ENCODE results near the gene C1QTNF6. TPM values are rescaled to one million over a fixed set of nuclear protein-coding genes. Genes with fewer than 3 reads are reported as not detected.

Gene C1QTNF6
- total RNA-seq, 1 experiment from 2014 or later, result 7.4 TPM

- no peaks in the 10 kb centered on the region for H3K27me3 Mint-ChIP-seq (ENCODE audit: insufficient read depth, unreplicated experiment)
- intact Hi-C loops (cut with micrococcal nuclease; ENCODE audit: unreplicated experiment), result no loop called here
- CTCF ChIA-PET, result interaction anchor here (0.6 to 1.1 kb wide), 2 partner anchors 55 to 58 kb away, joined by 3 to 5 read pairs; no protein-coding TSS in a partner anchor
These were observed 46.1 kb downstream of the C1QTNF6 start for GRCh38 chr22:37141971-37142370.

GRCh38 chr22:37141476-37141875 is 46.6 kb downstream of the C1QTNF6 start:
- Histone ChIP-seq H3K27me3 (replicated peaks; ENCODE audit: control insufficient read depth, insufficient read depth, low read length) (no peaks in the 10 kb centered on the region), H3K36me3 (ENCODE audit: control insufficient read depth, insufficient read depth, low read length) (no peaks in the 10 kb centered on the region), H3K9me3 (no peaks in the 10 kb centered on the region), H3K4me1 (peaks cover 6% of the 10 kb centered on the region; the same call in 1 of the 2 replicates), H3K4me3 (ENCODE audit: low read depth, low read length) (no peak overlapping the region)
- Mint-ChIP-seq H3K27ac (ENCODE audit: unreplicated experiment) (no peak overlapping the region), H3K4me3 (ENCODE audit: unreplicated experiment) (no peak overlapping the region), H3K36me3 (ENCODE audit: insufficient read depth, unreplicated experiment) (no peaks in the 10 kb centered on the region), H3K27me3 (ENCODE audit: insufficient read depth, unreplicated experiment) (peaks cover 3% of the 10 kb centered on the region), H3K4me1 (ENCODE audit: low read depth, unreplicated experiment) (peaks cover 10% of the 10 kb centered on the region), H3K9me3 (ENCODE audit: unreplicated experiment) (no peaks in the 10 kb centered on the region)
- DNase-seq, result no peak
- CTCF ChIA-PET, result interaction anchor here (0.6 to 0.7 kb wide), 2 partner anchors 19 to 55 kb away, joined by 3 read pairs; no protein-coding TSS in a partner anchor
- POLR2A ChIA-PET, result no interaction called here
- intact Hi-C loops (cut with micrococcal nuclease; ENCODE audit: unreplicated experiment), result no loop called here
- no TSS peak for BruUV-seq (replicated peaks)
- TF ChIP-seq CTCF (IDR thresholded peaks at IDR 0.05; ENCODE audit: insufficient read depth in 1 of 2, low read depth in 1 of 2, low read length in 1 of 2, severe bottlenecking in 1 of 2, unreplicated experiment in 1 of 2), result no peak

More at GRCh38 chr22:37141971-37142370, 46.1 kb downstream of the C1QTNF6 start:
- Histone ChIP-seq H3K4me3 (ENCODE audit: low read depth, low read length) (no peak overlapping the region), H3K9me3 (no peaks in the 10 kb centered on the region), H3K36me3 (ENCODE audit: control insufficient read depth, insufficient read depth, low read length) (no peaks in the 10 kb centered on the region), H3K27me3 (replicated peaks; ENCODE audit: control insufficient read depth, insufficient read depth, low read length) (no peaks in the 10 kb centered on the region), H3K4me1 (peaks cover 6% of the 10 kb centered on the region; the same call in 1 of the 2 replicates)
- DNase-seq, result no peak
- H3K4me3 Mint-ChIP-seq (ENCODE audit: unreplicated experiment), result no peak overlapping the region
- no peak for TF ChIP-seq CTCF (IDR thresholded peaks at IDR 0.05; ENCODE audit: insufficient read depth in 1 of 2, low read depth in 1 of 2, low read length in 1 of 2, severe bottlenecking in 1 of 2, unreplicated experiment in 1 of 2)
- no TSS peak for BruUV-seq (replicated peaks)
- peaks cover 12% of the 10 kb centered on the region for H3K4me1 Mint-ChIP-seq (ENCODE audit: low read depth, unreplicated experiment)
- H3K9me3 Mint-ChIP-seq (ENCODE audit: unreplicated experiment), result no peaks in the 10 kb centered on the region
- no peaks in the 10 kb centered on the region for H3K36me3 Mint-ChIP-seq (ENCODE audit: insufficient read depth, unreplicated experiment)
- H3K27ac Mint-ChIP-seq (ENCODE audit: unreplicated experiment), result no peak overlapping the region
- POLR2A ChIA-PET, result interaction anchor here (0.5 to 0.6 kb wide), 2 partner anchors 58 to 90 kb away, joined by 4 to 5 read pairs; no protein-coding TSS in a partner anchor

- no peaks in the 10 kb centered on the region for H3K9me3 ChIP-seq
- H3K27ac Mint-ChIP-seq (ENCODE audit: unreplicated experiment), result no peak overlapping the region
- H3K27me3 Mint-ChIP-seq (ENCODE audit: insufficient read depth, unreplicated experiment), result peaks cover 4% of the 10 kb centered on the region
- intact Hi-C loops (cut with micrococcal nuclease; ENCODE audit: unreplicated experiment), result no loop called here
- no peaks in the 10 kb centered on the region for H3K9me3 Mint-ChIP-seq (ENCODE audit: unreplicated experiment)
- no peaks in the 10 kb centered on the region for H3K36me3 ChIP-seq (ENCODE audit: control insufficient read depth, insufficient read depth, low read length)
- H3K4me3 ChIP-seq (ENCODE audit: low read depth, low read length), result no peak overlapping the region
- TF ChIP-seq CTCF (IDR thresholded peaks at IDR 0.05; ENCODE audit: insufficient read depth in 1 of 2, low read depth in 1 of 2, low read length in 1 of 2, severe bottlenecking in 1 of 2, unreplicated experiment in 1 of 2), result no peak
- POLR2A ChIA-PET, result no interaction called here
- H3K4me3 Mint-ChIP-seq (ENCODE audit: unreplicated experiment), result no peak overlapping the region
- DNase-seq, result no peak
- CTCF ChIA-PET, result interaction anchor here (0.5 to 0.8 kb wide), 3 partner anchors 19 to 108 kb away, joined by 3 to 5 read pairs (median 3); no protein-coding TSS in a partner anchor
- peaks cover 5% of the 10 kb centered on the region; the same call in 1 of the 2 replicates for H3K4me1 ChIP-seq
- no peaks in the 10 kb centered on the region for H3K36me3 Mint-ChIP-seq (ENCODE audit: insufficient read depth, unreplicated experiment)
- BruUV-seq (replicated peaks), result no TSS peak
- peaks cover 3% of the 10 kb centered on the region for H3K4me1 Mint-ChIP-seq (ENCODE audit: low read depth, unreplicated experiment)
- H3K27me3 ChIP-seq (replicated peaks; ENCODE audit: control insufficient read depth, insufficient read depth, low read length), result no peaks in the 10 kb centered on the region
These were observed 47.2 kb downstream of the C1QTNF6 start for GRCh38 chr22:37140686-37141323.
